Endothelial cell of umbilical vein (primary cell): Measurements from ENCODE around the gene FAM185A. TPM values are rescaled to one million over a fixed set of nuclear protein-coding genes. Genes with fewer than 3 reads are reported as not detected.

Experiments used
- BruUV-seq: library from RNA; stranded (reverse); fragments of 400-500 nt; replicated peaks from 2 replicates; lab custom pipeline; 2021; lab: Mats Ljungman, UMichigan
- CTCF ChIA-PET: fragments of 300-600, 350-600 bp; sonication (Branson Sonifier 250); formaldehyde crosslinking; loops from one replicate; lab custom pipeline; 2021; ENCODE audit warnings: antibody characterized with exemption, inconsistent platforms; lab: Charles Lee
- POLR2A ChIA-PET: fragments of 300-600, 350-600 bp; sonication (Branson Sonifier 250); formaldehyde crosslinking; loops from one replicate; lab custom pipeline; 2021; ENCODE audit warnings: antibody characterized with exemption, inconsistent platforms; lab: Charles Lee
- DNase-seq: peaks from one replicate; pipeline ENCODE4 v3.0.0-alpha.2; 2011; ENCODE audit warnings: low read depth, low spot score
- FAIRE-seq: peaks from 2 replicates; lab custom pipeline; 2011; peaks lifted over from hg19 to GRCh38; lab: Jason Lieb, UNC
- H2AFZ ChIP-seq: 2 replicates; pipeline ENCODE4 v1.6.0; 2012; ENCODE audit warnings: low read depth, low read length, control low read depth, inconsistent platforms
- H3K27ac ChIP-seq: 2 replicates; pipeline ENCODE4 v1.5.1; 2011; ENCODE audit warnings: low read depth, mild to moderate bottlenecking, control low read depth, low read length, moderate library complexity; ENCODE audit not compliant: insufficient read depth
- H3K27me3 ChIP-seq, 2 experiments: 2 replicates each; pipeline versions ENCODE4 v1.6.0 to v1.6.1; 2011; ENCODE audit warnings: low read length in 2 of 2, mixed read lengths in 1 of 2; ENCODE audit not compliant: control insufficient read depth in 2 of 2, insufficient read depth in 2 of 2
- H3K36me3 ChIP-seq, 2 experiments: 2 replicates in 1 of 2; 3 replicates in 1 of 2; pipeline ENCODE4 v1.5.1; 2011; ENCODE audit warnings: low read length in 2 of 2, mild to moderate bottlenecking in 1 of 2, moderate library complexity in 1 of 2; ENCODE audit not compliant: control insufficient read depth in 2 of 2, insufficient read depth in 2 of 2; ENCODE audit errors: extremely low read depth in 1 of 2
- H3K4me1 ChIP-seq: 3 replicates; pipeline ENCODE4 v1.5.1; 2011; ENCODE audit warnings: mild to moderate bottlenecking, low read length; ENCODE audit not compliant: control insufficient read depth, insufficient read depth; ENCODE audit errors: extremely low read depth
- H3K4me2 ChIP-seq: 2 replicates; pipeline ENCODE4 v1.6.1; 2011; ENCODE audit warnings: low read length, control low read depth, mixed read lengths; ENCODE audit not compliant: insufficient read depth
- H3K4me3 ChIP-seq, 3 experiments: fragments of 200-600 bp in 1 of 3; sonication (generic), shearing (Covaris generic) in 1 of 3; replicated peaks in 1 of 3; 2 replicates each; pipeline ENCODE4 v1.5.1; 2011 to 2016; ENCODE audit warnings: control low read depth in 3 of 3, low read length in 3 of 3, mild to moderate bottlenecking in 2 of 3, inconsistent platforms in 1 of 3, low read depth in 1 of 3, moderate library complexity in 1 of 3; ENCODE audit not compliant: insufficient read depth in 1 of 3
- H3K79me2 ChIP-seq: 2 replicates; pipeline ENCODE4 v1.6.0; 2012; ENCODE audit warnings: low read length, inconsistent platforms; ENCODE audit not compliant: control insufficient read depth, insufficient read depth
- H3K9ac ChIP-seq: replicated peaks from 2 replicates; pipeline ENCODE3; 2011; ENCODE audit warnings: low read length, control low read depth; ENCODE audit not compliant: insufficient read depth; ENCODE audit errors: extremely low read depth
- H3K9me1 ChIP-seq: replicated peaks from 3 replicates; pipeline ENCODE4 v1.6.0; 2011; ENCODE audit warnings: mild to moderate bottlenecking, low read length; ENCODE audit not compliant: control insufficient read depth, insufficient read depth; ENCODE audit errors: extremely low read depth
- H3K9me3 ChIP-seq: replicated peaks from 2 replicates; pipeline ENCODE4 v1.5.1; 2012; ENCODE audit warnings: low read length, inconsistent platforms; ENCODE audit not compliant: control insufficient read depth, insufficient read depth
- H4K20me1 ChIP-seq: replicated peaks from 2 replicates; pipeline ENCODE3; 2011; ENCODE audit warnings: mild to moderate bottlenecking, low read length; ENCODE audit not compliant: control insufficient read depth, insufficient read depth; ENCODE audit errors: extremely low read depth
- EZH2 ChIP-seq: IDR thresholded peaks from 2 replicates; pipeline ENCODE4 v1.6.1; 2012; ENCODE audit warnings: borderline replicate concordance, low read depth, mild to moderate bottlenecking, moderate library complexity, low read length, inconsistent platforms; ENCODE audit not compliant: severe bottlenecking
- FOS ChIP-seq: IDR thresholded peaks from 2 replicates; pipeline ENCODE4 v1.6.1; 2011; ENCODE audit warnings: mild to moderate bottlenecking, low read length, moderate library complexity, borderline replicate concordance; ENCODE audit not compliant: insufficient read depth
- GATA2 ChIP-seq: IDR thresholded peaks from 2 replicates; pipeline ENCODE4 v1.7.0; 2011; ENCODE audit warnings: low read depth, mild to moderate bottlenecking, moderate library complexity, mixed read lengths, low read length; ENCODE audit not compliant: insufficient read length, insufficient read depth
- JUN ChIP-seq: IDR thresholded peaks from 2 replicates; pipeline ENCODE4 v1.6.1; 2011; ENCODE audit warnings: borderline replicate concordance, low read depth; ENCODE audit not compliant: insufficient read length, insufficient read depth
- MYC ChIP-seq: IDR thresholded peaks from one replicate; pipeline ENCODE4 v1.6.1; 2011; ENCODE audit warnings: mild to moderate bottlenecking, low read depth, low read length
- POLR2A ChIP-seq: IDR thresholded peaks from 2 replicates; pipeline ENCODE4 v1.6.1; 2012; ENCODE audit warnings: low read depth, mild to moderate bottlenecking, control low read depth, low read length
- POLR2AphosphoS5 ChIP-seq: IDR thresholded peaks from 2 replicates; pipeline ENCODE4 v1.6.1; 2012; ENCODE audit warnings: low read depth, mild to moderate bottlenecking, control low read depth, low read length, moderate library complexity; ENCODE audit not compliant: insufficient read depth
- dilution Hi-C: fragments of 300-500 bp; cut with MboI; formaldehyde crosslinking; loops from one replicate; pipeline ENCODE4 v1.15.0; 2019; ENCODE audit warnings: low sequenced_read_pairs; ENCODE audit not compliant: extremely low pct_ligation_motif_present
- intact Hi-C: fragments of 100-400 bp; cut with micrococcal nuclease; formaldehyde crosslinking; loops from one replicate; pipeline ENCODE4 v1.10.0; 2022
- polyA plus RNA-seq, 4 experiments: library from polyadenylated mRNA; depleted of rRNA in 3 of 4; stranded (reverse) in 3 of 4; unstranded in 1 of 4; fragments of >200 nt; gene quantifications; 2 replicates each; pipeline versions ENCODE4 v1.2.1 to v1.2.3, GENCODE V29; 2011 to 2012; ENCODE audit warnings: missing spikeins in 1 of 4
- total RNA-seq: library from RNA; stranded (reverse); gene quantifications from 2 replicates; pipeline ENCODE4 v1.2.3, GENCODE V29; 2021
- TF ChIP-seq, protein P1 (sequence below), 2 donors: IDR thresholded peaks; 1 replicate in 1 of 2; 2 replicates in 1 of 2; pipeline ENCODE4 v1.5.1; 2011; ENCODE audit warnings: low read length in 2 of 2, mild to moderate bottlenecking in 2 of 2, moderate library complexity in 2 of 2, control low read depth in 1 of 2, inconsistent platforms in 1 of 2, low read depth in 1 of 2; ENCODE audit not compliant: insufficient read depth in 1 of 2; ENCODE audit errors: extremely low read depth in 1 of 2
- TF ChIP-seq, protein P2 (sequence below): IDR thresholded peaks from 2 replicates; pipeline ENCODE4 v1.6.1; 2011; ENCODE audit not compliant: insufficient read depth, insufficient read length

FAM185A gene
- total and polyA plus RNA-seq, 2 donors (not counting 3 experiments of a cell fraction or from before 2014, with no cell fraction given): 5.4 to 7.6 TPM

DNA sequence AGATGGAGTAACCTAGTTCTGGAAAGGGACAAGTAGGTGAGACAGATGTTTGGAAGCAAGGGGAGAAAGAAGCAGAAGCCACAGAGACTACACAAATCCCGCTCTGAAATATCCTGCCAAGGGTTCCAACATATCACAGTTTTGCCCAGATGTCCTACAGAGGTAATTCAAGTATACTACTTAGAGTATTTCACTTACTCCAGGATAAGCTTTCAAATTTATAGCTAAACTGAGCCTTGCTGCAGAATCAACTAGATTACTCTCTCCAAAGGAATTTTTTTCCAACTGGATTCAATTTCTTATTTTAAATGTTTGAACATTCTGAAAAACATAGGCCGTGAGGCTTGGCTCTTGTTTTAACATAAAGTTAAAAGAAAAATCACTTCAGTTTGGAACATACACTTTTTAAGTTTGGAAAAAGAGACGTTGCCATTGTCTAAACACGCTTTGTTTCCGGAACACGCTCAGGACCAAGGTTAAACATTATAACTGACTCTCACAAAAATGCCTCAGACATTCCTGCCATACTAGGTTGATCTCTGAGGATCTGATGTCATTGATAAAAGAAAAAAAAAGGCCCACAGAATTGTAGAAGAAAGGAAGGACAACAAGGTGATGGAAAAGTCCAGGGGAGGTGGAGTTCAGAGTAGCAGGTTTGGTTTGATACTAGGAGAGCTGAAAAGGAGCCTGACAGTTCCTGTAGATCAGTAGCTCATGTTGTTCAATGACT is 74.8 kb downstream of the FAM185A start:
- Histone ChIP-seq H3K9ac (no peak overlapping the region), H3K27ac (no peak overlapping the region), H2AFZ (no peak overlapping the region), H3K79me2 (no peaks in the 10 kb centered on the region), H4K20me1 (no peaks in the 10 kb centered on the region), H3K4me3 (no peak overlapping the region), H3K9me3 (no peaks in the 10 kb centered on the region), H3K4me1 (peaks cover 12% of the 10 kb centered on the region), H3K4me2 (no peak overlapping the region), H3K36me3 (peaks cover 0 to 3% of the 10 kb centered on the region in 2 experiments), H3K9me1 (no peaks in the 10 kb centered on the region), H3K27me3 (no peaks in the 10 kb centered on the region)
- CTCF ChIA-PET: interaction anchor here (0.6 to 1.0 kb wide), 2 partner anchors 65 to 238 kb away, joined by 3 to 4 read pairs; no protein-coding TSS in a partner anchor
- BruUV-seq: no TSS peak
- DNase-seq: no peak
- no peak for TF ChIP-seq JUN
- TF ChIP-seq, protein P1, sequence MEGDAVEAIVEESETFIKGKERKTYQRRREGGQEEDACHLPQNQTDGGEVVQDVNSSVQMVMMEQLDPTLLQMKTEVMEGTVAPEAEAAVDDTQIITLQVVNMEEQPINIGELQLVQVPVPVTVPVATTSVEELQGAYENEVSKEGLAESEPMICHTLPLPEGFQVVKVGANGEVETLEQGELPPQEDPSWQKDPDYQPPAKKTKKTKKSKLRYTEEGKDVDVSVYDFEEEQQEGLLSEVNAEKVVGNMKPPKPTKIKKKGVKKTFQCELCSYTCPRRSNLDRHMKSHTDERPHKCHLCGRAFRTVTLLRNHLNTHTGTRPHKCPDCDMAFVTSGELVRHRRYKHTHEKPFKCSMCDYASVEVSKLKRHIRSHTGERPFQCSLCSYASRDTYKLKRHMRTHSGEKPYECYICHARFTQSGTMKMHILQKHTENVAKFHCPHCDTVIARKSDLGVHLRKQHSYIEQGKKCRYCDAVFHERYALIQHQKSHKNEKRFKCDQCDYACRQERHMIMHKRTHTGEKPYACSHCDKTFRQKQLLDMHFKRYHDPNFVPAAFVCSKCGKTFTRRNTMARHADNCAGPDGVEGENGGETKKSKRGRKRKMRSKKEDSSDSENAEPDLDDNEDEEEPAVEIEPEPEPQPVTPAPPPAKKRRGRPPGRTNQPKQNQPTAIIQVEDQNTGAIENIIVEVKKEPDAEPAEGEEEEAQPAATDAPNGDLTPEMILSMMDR (IDR thresholded peaks at IDR 0.05; ENCODE audit: extremely low read depth in 1 of 2, insufficient read depth in 1 of 2, low read depth in 1 of 2, low read length in 2 of 2): no peak
- no peak for TF ChIP-seq POLR2A
- no peak for TF ChIP-seq POLR2AphosphoS5
- TF ChIP-seq, protein P2, sequence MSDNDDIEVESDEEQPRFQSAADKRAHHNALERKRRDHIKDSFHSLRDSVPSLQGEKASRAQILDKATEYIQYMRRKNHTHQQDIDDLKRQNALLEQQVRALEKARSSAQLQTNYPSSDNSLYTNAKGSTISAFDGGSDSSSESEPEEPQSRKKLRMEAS: no peak
- TF ChIP-seq EZH2: no peak
- TF ChIP-seq GATA2: no peak
- TF ChIP-seq FOS: no peak
- no peak for TF ChIP-seq MYC
- POLR2A ChIA-PET: no interaction called here
- intact Hi-C loops: no loop called here
- no peak for FAIRE-seq
- dilution Hi-C loops: no loop called here
